HG03565 (cell line): ENCODE data around the gene H2AZ2.
"Not testable (repeated sequence)": the region's sequence is repeated elsewhere in the genome, so short reads cannot be mapped to it uniquely, and the experiment has no call there.

Experiments used
- ATAC-seq: cut with Tn5 transposase; IDR thresholded peaks from one replicate; pipeline ENCODE4 v1.9.1; 2021; ENCODE audit warnings: mild to moderate bottlenecking, moderate library complexity; ENCODE audit not compliant: unreplicated experiment

Gene H2AZ2

GRCh38 chr7:44871918-44872317, 24.0 kb upstream of the H2AZ2 start:
- not testable (repeated sequence) for ATAC-seq

DNA sequence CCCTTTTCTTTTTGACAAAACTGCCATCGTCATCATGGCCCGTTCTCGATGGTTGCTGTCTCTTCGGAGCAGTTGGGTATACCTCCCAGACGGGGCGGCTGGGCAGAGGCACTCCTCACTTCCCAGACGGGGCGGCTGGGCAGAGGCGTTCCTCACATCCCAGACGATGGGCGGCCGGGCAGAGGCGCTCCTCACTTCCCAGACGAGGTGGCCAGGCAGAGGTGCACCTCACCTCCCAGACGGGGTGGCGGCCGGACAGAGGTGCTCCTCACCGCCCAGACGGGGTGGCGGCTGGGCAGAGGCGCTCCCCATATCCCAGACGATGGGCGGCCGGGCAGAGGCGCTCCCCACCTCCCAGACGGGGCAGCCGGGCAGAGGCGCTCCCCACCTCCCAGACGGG, 22.9 kb upstream of the H2AZ2 start:
- ATAC-seq = not testable (repeated sequence)

GRCh38 chr7:44870336-44870735, 22.4 kb upstream of the H2AZ2 start:
- not testable (repeated sequence) for ATAC-seq

DNA sequence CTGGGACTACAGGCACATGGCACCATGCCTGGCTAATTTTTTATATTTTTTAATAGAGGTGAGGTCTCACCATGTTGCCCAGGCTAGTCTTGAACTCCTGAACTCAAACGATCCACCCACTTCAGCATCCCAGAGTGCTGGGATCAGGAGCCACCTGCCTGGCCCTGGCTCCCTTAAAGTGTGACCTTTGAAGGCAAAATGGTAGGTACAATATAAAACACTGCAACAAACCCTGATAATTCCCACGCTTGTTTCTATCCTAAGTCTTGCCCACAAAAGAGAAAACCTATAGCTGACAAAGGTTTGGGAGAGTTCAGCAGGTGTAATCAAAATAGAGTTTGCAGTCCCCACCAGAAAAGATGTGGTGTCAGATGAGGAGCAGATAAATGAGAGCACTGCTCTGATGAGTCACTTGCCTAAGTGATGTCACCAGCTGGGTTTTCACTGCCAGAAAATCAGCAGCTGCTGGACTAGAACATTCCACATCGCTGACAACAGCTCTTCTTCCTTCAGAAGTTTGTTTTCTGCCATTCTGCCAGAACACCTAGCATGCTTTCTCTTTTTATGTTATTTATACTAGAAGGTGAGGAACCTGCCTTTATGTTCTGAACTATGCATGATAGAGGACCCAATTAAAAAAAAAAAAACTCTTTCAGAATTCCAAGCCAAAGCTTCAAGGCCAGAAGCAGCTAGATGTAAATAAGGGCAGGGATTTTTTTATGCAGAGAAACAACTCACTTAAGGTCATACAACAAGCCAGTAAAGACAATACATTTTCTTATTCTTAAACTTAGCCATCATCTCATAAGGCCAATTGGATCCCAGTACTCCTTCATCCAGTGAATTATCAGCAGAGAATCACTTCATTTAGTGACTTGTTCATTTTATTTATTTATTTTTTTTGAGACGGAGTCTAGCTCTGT, 19.4 kb upstream of the H2AZ2 start:
- no peak for ATAC-seq

- ATAC-seq = not testable (repeated sequence)
Observed at GRCh38 chr7:44861949-44862348, 14.1 kb upstream of the H2AZ2 start.

GRCh38 chr7:44858161-44858560, 10.3 kb upstream of the H2AZ2 start:
- ATAC-seq = no peak

DNA sequence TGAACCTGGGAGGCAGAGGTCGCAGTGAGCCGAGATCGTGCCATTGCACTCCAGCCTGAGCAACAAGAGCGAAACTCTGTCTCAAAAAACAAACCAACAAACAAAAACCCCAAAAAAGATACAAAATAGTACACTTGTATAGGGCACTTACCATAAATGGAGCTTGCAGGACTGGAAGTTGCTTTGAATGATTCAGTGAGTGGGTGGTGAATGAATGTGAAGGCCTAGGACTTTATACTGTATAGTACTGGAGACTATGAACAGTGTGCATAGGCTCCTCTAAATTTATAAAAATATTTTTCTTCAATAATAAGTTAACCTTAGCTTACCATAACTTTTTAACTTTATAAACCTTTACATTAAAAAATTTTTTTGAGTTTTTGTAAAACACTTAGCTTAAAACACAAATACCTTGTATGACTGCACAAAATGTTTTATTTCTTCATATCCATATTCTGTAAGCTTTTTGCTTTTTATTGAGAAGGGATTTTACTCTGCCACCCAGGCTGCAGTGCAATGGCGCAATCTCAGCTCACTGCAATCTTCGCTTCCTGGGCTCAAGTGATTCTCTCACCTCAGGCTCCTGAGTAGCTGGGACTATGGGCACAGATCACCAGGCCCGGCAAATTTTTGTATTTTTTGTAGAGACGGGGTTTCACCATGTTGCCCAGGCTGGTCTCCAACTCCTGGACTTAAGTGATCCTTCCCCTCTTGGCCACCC, 6.9 kb upstream of the H2AZ2 start:
- ATAC-seq = no peak

DNA sequence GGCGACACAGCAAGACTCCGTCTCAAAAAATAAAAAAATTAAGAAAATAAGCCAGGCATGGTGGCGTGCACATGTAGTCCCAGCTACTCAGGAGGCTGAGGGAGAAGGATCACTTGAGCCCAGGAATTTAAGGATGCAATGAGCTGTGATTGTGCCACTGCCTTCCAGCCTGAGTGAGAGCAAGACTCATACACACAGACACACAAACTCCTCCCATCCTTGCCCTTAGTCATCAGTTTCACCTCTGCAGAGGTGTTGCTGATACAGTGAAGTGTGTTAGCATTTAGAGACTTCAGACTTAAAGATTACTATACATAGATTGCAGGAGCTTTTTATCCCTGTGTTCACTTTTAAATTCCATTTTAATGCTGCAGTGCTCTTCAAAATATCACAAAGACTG, 5.5 kb upstream of the H2AZ2 start:
- no peak for ATAC-seq

DNA sequence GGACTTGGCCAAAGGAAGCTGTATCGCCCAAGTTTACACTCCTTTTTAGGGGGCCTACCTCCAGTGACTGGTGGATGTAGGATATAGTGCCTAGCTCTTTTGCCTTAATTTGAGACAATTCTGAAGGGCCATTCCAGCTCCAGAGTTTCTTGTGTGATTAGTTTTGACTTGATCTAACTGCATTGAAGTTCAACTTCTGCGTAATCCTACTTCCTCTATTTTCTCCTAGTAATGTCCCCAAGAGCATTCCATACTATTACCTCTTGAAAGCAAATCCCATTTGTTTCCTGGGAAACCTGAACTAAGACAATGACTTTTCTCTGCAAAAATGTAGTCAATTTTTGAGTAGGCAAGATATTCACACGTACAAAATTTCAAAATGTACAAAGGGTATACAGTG, 4.7 kb upstream of the H2AZ2 start:
- ATAC-seq = no peak

- no peak for ATAC-seq
Observed at GRCh38 chr7:44849885-44850544, 2.1 kb upstream of the H2AZ2 start.

DNA sequence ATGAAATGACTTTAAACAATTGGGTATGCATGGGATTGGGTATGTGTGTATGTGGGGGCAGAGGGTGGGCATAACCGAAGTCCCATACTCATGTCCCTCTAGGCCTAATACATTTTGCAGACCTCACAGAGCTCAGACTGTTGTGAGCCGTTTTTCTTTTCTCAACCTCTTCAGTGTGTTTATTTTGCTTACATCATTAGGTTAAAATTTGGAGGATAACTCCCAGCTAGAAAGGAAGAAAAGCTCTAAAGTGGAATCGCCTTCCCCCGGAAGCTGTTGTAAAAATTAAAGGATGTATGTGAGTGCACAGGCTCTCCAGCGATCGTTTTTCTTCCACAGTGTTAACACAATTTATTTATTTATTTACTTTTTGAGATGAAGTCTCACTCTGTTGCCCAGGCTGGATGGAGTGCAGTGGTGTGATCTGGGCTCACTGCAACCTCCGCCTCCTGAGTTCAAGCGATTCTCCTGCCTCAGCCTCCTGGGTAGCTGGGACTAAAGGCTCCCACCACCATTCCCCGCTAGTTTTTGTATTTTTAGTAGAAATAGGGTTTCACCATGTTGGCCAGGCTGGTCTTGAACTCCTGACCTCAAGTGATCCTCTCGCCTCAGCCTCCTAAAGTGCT, 1.5 kb upstream of the H2AZ2 start:
- ATAC-seq = no peak

- peak; percentile 47 for ATAC-seq
Observed at GRCh38 chr7:44847509-44847919, 373 bp downstream of the H2AZ2 start.

DNA sequence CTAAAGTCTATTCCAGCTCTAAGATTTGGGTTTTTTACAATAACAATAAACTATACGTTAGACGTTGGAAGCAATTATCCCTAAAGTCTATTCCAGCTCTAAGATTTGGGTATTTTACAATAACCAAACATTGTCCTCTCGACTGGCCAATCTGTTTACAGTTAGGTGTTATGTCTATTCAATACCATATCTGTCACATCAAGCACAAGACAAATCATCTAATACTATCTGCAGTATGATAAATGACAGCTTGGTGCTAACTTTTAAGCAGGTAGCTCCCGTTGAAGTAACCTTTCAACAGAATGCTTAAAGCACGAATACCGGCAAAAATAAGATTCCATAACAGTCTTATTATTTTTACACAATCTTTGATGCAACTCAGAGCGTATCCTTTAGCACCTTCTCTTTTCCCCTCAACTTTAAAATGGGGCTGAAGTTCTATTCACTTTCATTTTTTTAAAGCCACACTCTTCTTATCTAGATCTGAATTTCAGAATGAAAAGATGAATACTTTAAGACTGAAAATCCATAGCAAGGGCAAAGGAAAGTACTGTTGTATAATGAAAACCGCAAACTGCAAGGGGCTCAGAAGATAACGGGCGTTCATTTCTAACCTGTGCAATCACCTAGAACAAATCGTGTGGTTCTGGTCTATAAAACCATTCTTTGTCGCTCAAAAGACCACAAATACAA, 925 bp downstream of the H2AZ2 start:
- ATAC-seq = peak; percentile 7

DNA sequence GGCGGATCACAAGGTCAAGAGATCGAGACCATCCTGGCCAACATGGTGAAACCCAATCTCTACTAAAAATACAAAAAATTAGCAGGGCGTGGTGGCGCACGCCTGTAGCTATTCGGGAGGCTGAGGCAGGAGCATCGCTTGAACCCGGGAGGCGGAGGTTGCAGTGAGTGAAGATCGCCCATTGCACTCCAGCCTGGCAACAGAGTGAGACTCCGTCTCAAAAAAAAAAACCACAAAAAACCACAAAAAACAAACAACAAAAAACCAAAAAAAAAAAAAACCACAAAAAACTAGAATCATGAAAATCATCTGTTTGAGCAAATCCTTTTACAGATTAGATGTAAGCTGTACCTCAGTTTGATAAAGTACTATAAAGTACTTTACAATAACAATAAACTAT, 1.5 kb downstream of the H2AZ2 start:
- not testable (repeated sequence) for ATAC-seq

GRCh38 chr7:44845451-44845850, 2.4 kb downstream of the H2AZ2 start:
- no peak for ATAC-seq

- ATAC-seq = not testable (repeated sequence)
Observed at GRCh38 chr7:44843440-44843839, 4.4 kb downstream of the H2AZ2 start.

GRCh38 chr7:44842675-44843074, 5.2 kb downstream of the H2AZ2 start:
- not testable (repeated sequence) for ATAC-seq

DNA sequence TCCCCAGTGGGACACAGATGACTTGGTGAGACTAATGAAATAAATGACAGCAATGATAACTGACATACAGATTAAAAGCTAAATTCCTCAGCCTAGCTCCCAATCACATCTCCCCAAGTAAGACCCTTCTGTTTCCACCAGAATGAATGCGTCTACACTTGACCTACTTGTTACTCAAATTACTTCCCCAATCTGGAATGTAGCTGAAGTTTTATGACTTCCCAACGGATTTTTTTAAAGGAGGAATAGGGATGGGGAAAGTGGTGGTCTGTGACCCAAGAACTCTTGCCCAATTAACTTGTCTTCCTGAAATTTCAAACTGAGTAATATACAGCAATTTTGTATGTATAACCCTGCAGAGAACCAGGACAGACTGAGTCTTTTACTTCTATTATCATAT, 9.1 kb downstream of the H2AZ2 start:
- ATAC-seq = no peak

DNA sequence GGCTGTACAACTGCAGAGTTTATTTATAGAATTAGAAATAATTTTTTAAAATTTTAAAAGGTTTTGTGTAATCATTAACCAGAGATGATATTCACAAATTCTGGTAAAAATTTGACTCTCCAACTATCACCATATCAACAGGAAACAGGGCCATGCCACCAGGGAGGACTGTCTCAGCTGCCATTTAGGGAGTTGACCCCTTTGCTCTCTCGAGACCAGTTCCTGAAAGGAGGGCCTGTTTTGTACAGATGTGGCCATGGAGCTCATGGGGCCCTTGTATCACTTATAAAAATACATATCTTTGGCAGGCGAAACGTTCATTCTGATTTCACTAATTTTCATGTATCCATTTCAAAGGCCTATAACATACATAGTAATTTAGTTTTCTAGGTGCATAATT, 20.3 kb downstream of the H2AZ2 start:
- no peak for ATAC-seq

- no peak for ATAC-seq
Observed at GRCh38 chr7:44824894-44825526, 22.9 kb downstream of the H2AZ2 start.
